Effector memory CD4-positive, alpha-beta T cell (primary cell): ENCODE results near the gene OR2T3.
"Not testable (repeated sequence)": the region's sequence is repeated elsewhere in the genome, so short reads cannot be mapped to it uniquely, and the experiment has no call there.

Source experiments
- DNase-seq, 3 donors: peaks; one replicate each; pipeline ENCODE4 v3.0.0-alpha.2; 2020
- H3K27ac ChIP-seq: 2 replicates; pipeline ENCODE4 v1.7.0; 2013; ENCODE audit warnings: mild to moderate bottlenecking, low read length, moderate library complexity; ENCODE audit not compliant: insufficient read depth, poor library complexity, severe bottlenecking
- H3K27me3 ChIP-seq: replicated peaks from 2 replicates; pipeline ENCODE4 v1.7.0; 2013; ENCODE audit warnings: mild to moderate bottlenecking, low read length; ENCODE audit not compliant: insufficient read depth, control insufficient read depth, poor library complexity, severe bottlenecking
- H3K36me3 ChIP-seq: 2 replicates; pipeline ENCODE4 v1.7.0; 2013; ENCODE audit warnings: mild to moderate bottlenecking, low read length, moderate library complexity; ENCODE audit not compliant: control insufficient read depth, insufficient read depth
- H3K4me1 ChIP-seq: 2 replicates; pipeline ENCODE4 v1.7.0; 2013; ENCODE audit warnings: low read length, mild to moderate bottlenecking; ENCODE audit not compliant: control insufficient read depth, insufficient read depth, poor library complexity, severe bottlenecking
- H3K4me3 ChIP-seq: 2 replicates; pipeline ENCODE4 v1.7.0; 2013; ENCODE audit warnings: low read length, low read depth, mild to moderate bottlenecking; ENCODE audit not compliant: insufficient read depth, poor library complexity, severe bottlenecking
- H3K9me3 ChIP-seq: 2 replicates; pipeline ENCODE4 v1.7.0; 2013; ENCODE audit warnings: mild to moderate bottlenecking, low read length, moderate library complexity; ENCODE audit not compliant: control insufficient read depth

The OR2T3 gene

GRCh38 chr1:248442500-248443277 is 30.5 kb upstream of the OR2T3 start:
- not testable (repeated sequence) for H3K4me1 ChIP-seq, H3K27ac ChIP-seq, DNase-seq, H3K4me3 ChIP-seq, H3K27me3 ChIP-seq, H3K9me3 ChIP-seq, H3K36me3 ChIP-seq

- H3K9me3 ChIP-seq, H3K4me3 ChIP-seq, H3K27ac ChIP-seq, DNase-seq, H3K4me1 ChIP-seq, H3K36me3 ChIP-seq, H3K27me3 ChIP-seq: not testable (repeated sequence)
Observed at GRCh38 chr1:248444603-248445002, 28.5 kb upstream of the OR2T3 start.

GRCh38 chr1:248445399-248445798 is 27.8 kb upstream of the OR2T3 start, which contains the start of gene OR2T2:
TSS of gene OR2T2 (plus strand) at chr1:248445637. CDS start at chr1:248452798, 7,161 bp downstream.
- not testable (repeated sequence) for H3K27me3 ChIP-seq, H3K4me3 ChIP-seq, H3K4me1 ChIP-seq, H3K27ac ChIP-seq, DNase-seq, H3K9me3 ChIP-seq, H3K36me3 ChIP-seq

GRCh38 chr1:248448409-248449074 is 24.6 kb upstream of the OR2T3 start:
- not testable (repeated sequence) for H3K4me1 ChIP-seq, H3K27me3 ChIP-seq, H3K36me3 ChIP-seq, H3K27ac ChIP-seq, H3K9me3 ChIP-seq, DNase-seq, H3K4me3 ChIP-seq

GRCh38 chr1:248449821-248450465 is 23.2 kb upstream of the OR2T3 start:
- H3K9me3 ChIP-seq, H3K4me1 ChIP-seq, DNase-seq, H3K36me3 ChIP-seq, H3K27ac ChIP-seq, H3K27me3 ChIP-seq, H3K4me3 ChIP-seq: not testable (repeated sequence)

GRCh38 chr1:248450466-248451145 is 22.5 kb upstream of the OR2T3 start:
- H3K27me3 ChIP-seq, H3K9me3 ChIP-seq, H3K4me1 ChIP-seq, DNase-seq, H3K36me3 ChIP-seq, H3K4me3 ChIP-seq, H3K27ac ChIP-seq: not testable (repeated sequence)

GRCh38 chr1:248453619-248454018 is 19.5 kb upstream of the OR2T3 start:
- not testable (repeated sequence) for H3K4me3 ChIP-seq, H3K9me3 ChIP-seq, H3K27me3 ChIP-seq, DNase-seq, H3K4me1 ChIP-seq, H3K27ac ChIP-seq, H3K36me3 ChIP-seq

GRCh38 chr1:248455045-248455444 is 18.1 kb upstream of the OR2T3 start:
- DNase-seq, H3K9me3 ChIP-seq, H3K27ac ChIP-seq: not testable (repeated sequence)

GRCh38 chr1:248456635-248457034 is 16.5 kb upstream of the OR2T3 start:
- DNase-seq, H3K27ac ChIP-seq: not testable (repeated sequence)

More at GRCh38 chr1:248455045-248455444, 18.1 kb upstream of the OR2T3 start:
- H3K4me1 ChIP-seq, H3K36me3 ChIP-seq, H3K4me3 ChIP-seq, H3K27me3 ChIP-seq: not testable (repeated sequence)

More at GRCh38 chr1:248456635-248457034, 16.5 kb upstream of the OR2T3 start:
- not testable (repeated sequence) for H3K4me3 ChIP-seq, H3K4me1 ChIP-seq, H3K9me3 ChIP-seq, H3K36me3 ChIP-seq, H3K27me3 ChIP-seq
